SK-N-SH treated with all-trans-retinoic acid at 6 μM for 48 hours (cell line): ENCODE measurements around the gene RRP15.

Source experiments
- ATAC-seq: fragments of 200-7000 bp; cut with Tn5 transposase; 3 replicates; pipeline ENCODE4 v1.9.1; 2020; ENCODE audit warnings: mild to moderate bottlenecking, moderate library complexity
- ARNTL ChIP-seq: fragments of 450-650 bp; formaldehyde crosslinking; IDR thresholded peaks from 2 replicates; pipeline ENCODE4 v1.5.0; 2020; ENCODE audit warnings: low read depth, mild to moderate bottlenecking, moderate library complexity, borderline replicate concordance
- BACH2 ChIP-seq: fragments of 250-450 bp; sonication (Bioruptor Pico); IDR thresholded peaks from 2 replicates; pipeline ENCODE4 v1.9.0; 2021; ENCODE audit warnings: mild to moderate bottlenecking, borderline replicate concordance
- CSDC2 ChIP-seq: fragments of 250-450 bp; sonication (Bioruptor Pico); IDR thresholded peaks from 2 replicates; pipeline ENCODE4 v1.5.0; 2020; ENCODE audit warnings: mild to moderate bottlenecking, moderate library complexity
- CSRNP3 ChIP-seq: fragments of 250-450 bp; sonication (Bioruptor Pico); IDR thresholded peaks from 2 replicates; pipeline ENCODE4 v1.5.1; 2021; ENCODE audit warnings: mild to moderate bottlenecking, moderate library complexity
- ESRRG ChIP-seq: fragments of 250-450 bp; sonication (Bioruptor Pico); IDR thresholded peaks from 2 replicates; pipeline ENCODE4 v1.6.1; 2021; ENCODE audit warnings: mild to moderate bottlenecking
- GLIS3 ChIP-seq: fragments of 250-450 bp; sonication (Bioruptor Pico); IDR thresholded peaks from 2 replicates; pipeline ENCODE4 v1.5.0; 2020; ENCODE audit warnings: mild to moderate bottlenecking, moderate library complexity
- OSR1 ChIP-seq: fragments of 250-450 bp; sonication (Bioruptor Pico); IDR thresholded peaks from 2 replicates; pipeline ENCODE4 v1.8.0; 2022; ENCODE audit warnings: moderate library complexity, mild to moderate bottlenecking, inconsistent platforms
- PATZ1 ChIP-seq: fragments of 250-450 bp; sonication (Bioruptor Pico); IDR thresholded peaks from 2 replicates; pipeline ENCODE4 v1.8.0; 2020; ENCODE audit warnings: mild to moderate bottlenecking, moderate library complexity, borderline replicate concordance
- POU6F1 ChIP-seq: fragments of 250-450 bp; sonication (Bioruptor Pico); IDR thresholded peaks from 2 replicates; pipeline ENCODE4 v1.8.0; 2021; ENCODE audit warnings: low read depth, mild to moderate bottlenecking, moderate library complexity, borderline replicate concordance
- PPARA ChIP-seq: fragments of 250-450 bp; sonication (Bioruptor Pico); IDR thresholded peaks from 2 replicates; pipeline ENCODE4 v1.5.0; 2020; ENCODE audit warnings: mild to moderate bottlenecking, borderline replicate concordance
- RARB ChIP-seq: fragments of 250-450 bp; sonication (Bioruptor Pico); IDR thresholded peaks from 2 replicates; pipeline ENCODE4 v1.8.0; 2021; ENCODE audit warnings: mild to moderate bottlenecking, moderate library complexity
- SNAI2 ChIP-seq: fragments of 250-450 bp; sonication (Bioruptor Pico); IDR thresholded peaks from 2 replicates; pipeline ENCODE4 v1.5.0; 2020; ENCODE audit warnings: mild to moderate bottlenecking, moderate library complexity
- TCF4 ChIP-seq: fragments of 250-450 bp; sonication (Bioruptor Pico); IDR thresholded peaks from 2 replicates; pipeline ENCODE4 v1.8.0; 2021; ENCODE audit warnings: mild to moderate bottlenecking, moderate library complexity, borderline replicate concordance
- TOX ChIP-seq: fragments of 250-450 bp; sonication (Bioruptor Pico); IDR thresholded peaks from 2 replicates; pipeline ENCODE4 v1.8.0; 2021; ENCODE audit warnings: mild to moderate bottlenecking, moderate library complexity, borderline replicate concordance
- TSHZ2 ChIP-seq: fragments of 250-450 bp; sonication (Bioruptor Pico); IDR thresholded peaks from 2 replicates; pipeline ENCODE4 v1.5.0; 2020; ENCODE audit warnings: mild to moderate bottlenecking, moderate library complexity
- ZC3H10 ChIP-seq: fragments of 250-450 bp; sonication (Bioruptor Pico); IDR thresholded peaks from 2 replicates; pipeline ENCODE4 v1.5.1; 2021; ENCODE audit warnings: mild to moderate bottlenecking, moderate library complexity
- ZFP3 ChIP-seq: fragments of 250-450 bp; sonication (Bioruptor Pico); IDR thresholded peaks from 2 replicates; pipeline ENCODE4 v1.5.0; 2020; ENCODE audit warnings: mild to moderate bottlenecking, moderate library complexity
- ZNF565 ChIP-seq: fragments of 450-650 bp; formaldehyde crosslinking; conservative IDR thresholded peaks from 2 replicates; pipeline ENCODE4 v1.5.0; 2020; ENCODE audit warnings: low read depth, mild to moderate bottlenecking, moderate library complexity
- ZNF70 ChIP-seq: fragments of 450-650 bp; formaldehyde crosslinking; IDR thresholded peaks from 2 replicates; pipeline ENCODE4 v1.5.0; 2020; ENCODE audit warnings: mild to moderate bottlenecking, moderate library complexity
- ZNF8 ChIP-seq: fragments of 450-650 bp; formaldehyde crosslinking; IDR thresholded peaks from 2 replicates; pipeline ENCODE4 v1.5.0; 2020; ENCODE audit warnings: mild to moderate bottlenecking, moderate library complexity
- TF ChIP-seq, protein P1 (sequence below): fragments of 250-450 bp; sonication (Bioruptor Pico); IDR thresholded peaks from 2 replicates; pipeline ENCODE4 v1.5.1; 2020; ENCODE audit warnings: low read depth, mild to moderate bottlenecking, moderate library complexity

The RRP15 gene

DNA sequence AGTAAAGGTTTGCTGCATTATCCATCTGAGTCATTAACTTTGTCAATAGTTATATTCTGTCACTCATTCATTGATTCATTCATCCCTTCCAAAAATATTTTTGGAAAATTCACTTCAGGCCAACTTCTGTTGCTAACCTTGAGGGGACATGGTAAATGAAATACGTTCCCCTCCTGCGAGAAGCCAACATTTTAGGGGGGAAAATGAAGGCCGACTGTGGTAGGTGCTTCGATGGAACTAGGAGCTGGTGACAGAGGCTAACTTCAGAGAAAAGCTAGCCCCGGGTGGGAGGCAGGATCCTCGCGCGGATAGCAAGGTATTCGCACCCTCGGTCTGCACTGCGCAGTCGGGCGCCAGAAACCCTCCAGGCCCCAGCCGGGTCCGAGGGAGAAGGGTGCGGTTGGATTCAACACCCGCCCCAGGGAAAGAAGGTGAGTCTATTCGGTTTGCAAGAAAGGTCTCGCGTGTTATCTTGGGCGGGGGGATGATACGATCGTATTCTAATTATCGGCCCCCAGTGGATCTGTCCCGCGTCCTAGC is 646 bp upstream of the RRP15 start:
- no peak for TF ChIP-seq TSHZ2 (CRISPR knock-in tag)
- TF ChIP-seq POU6F1 (CRISPR knock-in tag), result no peak
- no peak for TF ChIP-seq GLIS3
- no peak for TF ChIP-seq PATZ1
- TF ChIP-seq ARNTL (CRISPR knock-in tag), result no peak
- no peak for TF ChIP-seq PPARA (CRISPR knock-in tag)
- TF ChIP-seq CSDC2 (CRISPR knock-in tag), result no peak
- no peak for TF ChIP-seq ZNF70
- TF ChIP-seq SNAI2 (CRISPR knock-in tag), result no peak
- TF ChIP-seq ZNF8 (CRISPR knock-in tag), result no peak
- TF ChIP-seq ZC3H10 (CRISPR knock-in tag), result no peak
- peak; percentile 35; the same call in 1 of the 3 replicates for ATAC-seq

DNA sequence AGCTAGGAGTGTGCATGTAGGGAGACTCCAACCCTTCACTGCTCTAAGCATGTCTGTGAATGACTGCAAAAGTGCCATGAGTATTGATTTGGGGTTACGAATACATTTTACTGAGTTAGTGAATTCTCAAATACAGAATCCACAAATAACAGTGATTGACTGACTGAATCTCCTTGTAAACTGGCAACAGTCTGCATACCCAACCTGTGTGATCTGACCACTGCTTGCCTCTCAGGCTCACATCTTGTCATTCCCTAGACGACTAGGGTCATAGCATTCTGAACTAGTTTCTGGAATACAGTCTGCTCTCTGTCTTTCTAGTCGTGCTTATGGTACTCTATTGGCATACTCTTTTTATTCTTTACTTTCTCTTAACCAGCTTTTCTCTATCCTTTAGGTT is 7.4 kb downstream of the RRP15 start:
- ATAC-seq, result no peak
- TF ChIP-seq SNAI2 (CRISPR knock-in tag) (no peak), ESRRG (CRISPR knock-in tag) (no peak), CSDC2 (CRISPR knock-in tag) (no peak), ARNTL (CRISPR knock-in tag) (no peak), ZNF565 (no peak), GLIS3 (no peak), OSR1 (CRISPR knock-in tag) (no peak), ZFP3 (CRISPR knock-in tag) (no peak), TCF4 (no peak), ZNF8 (CRISPR knock-in tag) (no peak), POU6F1 (CRISPR knock-in tag) (no peak), BACH2 (no peak), ZNF70 (no peak)

DNA sequence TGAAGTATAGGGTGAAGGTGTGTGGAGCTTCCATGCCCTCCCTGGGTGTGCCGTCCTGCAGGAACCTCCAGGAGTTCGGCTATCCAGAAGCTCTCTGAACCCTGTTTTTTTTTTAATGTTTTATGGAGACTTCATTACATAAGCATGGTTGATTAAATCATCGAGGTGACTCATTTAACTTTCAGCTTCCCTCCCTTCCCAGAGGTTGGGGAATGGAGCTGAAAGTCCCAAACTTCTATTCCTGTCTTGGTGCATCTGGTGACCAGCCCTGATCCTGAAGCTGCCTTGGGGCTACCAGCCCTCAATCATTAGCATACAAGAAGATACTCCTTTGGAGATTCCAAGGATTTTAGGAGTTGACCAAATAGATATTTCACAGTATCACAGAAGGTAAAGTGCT is 9.5 kb downstream of the RRP15 start:
- peak; percentile 18; the same call in 2 of the 3 replicates for ATAC-seq
- no peak for TF ChIP-seq TOX (CRISPR knock-in tag)
- TF ChIP-seq RARB (CRISPR knock-in tag), result no peak
- no peak for TF ChIP-seq ZNF8 (CRISPR knock-in tag)
- TF ChIP-seq, protein P1, sequence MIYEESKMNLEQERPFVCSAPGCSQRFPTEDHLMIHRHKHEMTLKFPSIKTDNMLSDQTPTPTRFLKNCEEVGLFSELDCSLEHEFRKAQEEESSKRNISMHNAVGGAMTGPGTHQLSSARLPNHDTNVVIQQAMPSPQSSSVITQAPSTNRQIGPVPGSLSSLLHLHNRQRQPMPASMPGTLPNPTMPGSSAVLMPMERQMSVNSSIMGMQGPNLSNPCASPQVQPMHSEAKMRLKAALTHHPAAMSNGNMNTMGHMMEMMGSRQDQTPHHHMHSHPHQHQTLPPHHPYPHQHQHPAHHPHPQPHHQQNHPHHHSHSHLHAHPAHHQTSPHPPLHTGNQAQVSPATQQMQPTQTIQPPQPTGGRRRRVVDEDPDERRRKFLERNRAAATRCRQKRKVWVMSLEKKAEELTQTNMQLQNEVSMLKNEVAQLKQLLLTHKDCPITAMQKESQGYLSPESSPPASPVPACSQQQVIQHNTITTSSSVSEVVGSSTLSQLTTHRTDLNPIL, result no peak
- no peak for TF ChIP-seq PPARA (CRISPR knock-in tag)
- TF ChIP-seq CSRNP3 (CRISPR knock-in tag), result no peak
- TF ChIP-seq ZC3H10 (CRISPR knock-in tag), result no peak
- TF ChIP-seq PATZ1, result no peak
- TF ChIP-seq BACH2, result no peak
- TF ChIP-seq ZFP3 (CRISPR knock-in tag), result no peak
- TF ChIP-seq CSDC2 (CRISPR knock-in tag), result no peak
- TF ChIP-seq ZNF70, result no peak
